ENCODE data around the gene AKAP6. TPM values are rescaled to one million over a fixed set of nuclear protein-coding genes. Genes with fewer than 3 reads are reported as not detected.

The AKAP6 gene
- polyA plus RNA-seq, 3 donors from 2014 or later: not detected

GRCh38 chr14:32413967-32414640 lies 85.0 kb downstream of the AKAP6 start:
- H3K27me3 Mint-ChIP-seq (ENCODE audit: low read depth in 3 of 3): peaks cover 0 to 5% (median 0%) of the 10 kb centered on the region in 3 donors
- no peak for DNase-seq
- H3K27ac Mint-ChIP-seq: no peak overlapping the region
- H3K4me3 Mint-ChIP-seq: no peak overlapping the region
- H3K36me3 Mint-ChIP-seq: no peaks in the 10 kb centered on the region
- H3K9me3 Mint-ChIP-seq: peaks cover 0 to 4% (median 0%) of the 10 kb centered on the region in 6 donors
- no peaks in the 10 kb centered on the region for H3K4me1 Mint-ChIP-seq

DNA sequence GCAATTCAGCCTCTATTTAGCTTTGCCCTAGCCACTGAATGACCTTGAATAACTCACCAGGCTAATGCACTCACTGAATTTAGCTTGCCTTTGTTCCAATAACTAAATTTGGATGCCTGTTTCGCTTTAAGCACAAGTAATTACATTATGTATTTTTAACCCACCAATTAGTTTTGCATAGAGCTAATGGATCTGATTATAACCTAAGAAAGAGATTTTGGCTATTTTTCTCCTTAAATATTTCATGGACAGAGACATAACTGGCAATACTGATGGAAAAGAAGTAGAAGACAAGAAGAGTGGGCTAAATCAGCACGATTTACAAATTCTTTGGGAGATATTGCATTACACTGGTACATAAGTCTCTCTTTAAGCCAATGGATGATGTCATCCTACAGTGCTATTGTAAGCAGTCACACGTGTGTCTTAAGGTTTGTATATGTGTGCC lies 85.7 kb downstream of the AKAP6 start:
- Mint-ChIP-seq H3K4me1 (no peaks in the 10 kb centered on the region), H3K27ac (no peak overlapping the region), H3K4me3 (no peak overlapping the region), H3K27me3 (ENCODE audit: low read depth in 3 of 3) (peaks cover 0 to 5% (median 0%) of the 10 kb centered on the region in 3 donors), H3K9me3 (peaks cover 0 to 4% (median 0%) of the 10 kb centered on the region in 6 donors), H3K36me3 (no peaks in the 10 kb centered on the region)
- no peak for DNase-seq

DNA sequence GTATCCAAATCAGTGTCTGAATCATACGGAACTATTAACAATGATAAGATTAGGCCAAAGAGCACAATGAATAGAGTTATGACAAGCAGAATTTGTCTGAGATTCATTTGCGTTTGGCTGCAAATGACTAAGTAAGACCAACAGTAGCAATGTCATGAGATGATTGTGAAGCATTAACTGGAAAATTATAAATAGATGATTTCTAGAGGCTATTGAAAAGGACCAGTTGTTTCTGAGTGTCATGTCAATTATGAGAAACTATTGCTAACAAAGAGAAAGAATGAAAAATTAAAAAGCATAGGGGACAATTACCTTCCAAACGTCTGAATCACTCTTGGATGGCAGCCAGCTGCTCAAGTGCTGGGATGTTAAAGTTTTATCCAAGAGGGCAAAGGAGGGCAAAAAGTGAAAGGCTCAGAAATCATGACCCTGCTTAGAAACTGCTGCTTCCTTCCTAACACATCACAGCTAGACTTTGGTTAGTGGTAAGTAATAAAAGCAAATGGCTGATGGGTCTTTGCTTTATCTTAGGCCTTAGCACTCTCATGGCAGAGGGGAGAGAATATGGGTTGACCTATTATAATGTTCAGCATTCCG lies 89.0 kb downstream of the AKAP6 start:
- Mint-ChIP-seq H3K27me3 (ENCODE audit: low read depth in 3 of 3) (peaks cover 0 to 5% (median 0%) of the 10 kb centered on the region in 3 donors), H3K4me3 (no peak overlapping the region), H3K9me3 (peaks cover 0 to 4% (median 1%) of the 10 kb centered on the region in 6 donors), H3K36me3 (no peaks in the 10 kb centered on the region), H3K27ac (no peak overlapping the region), H3K4me1 (no peaks in the 10 kb centered on the region)
- DNase-seq: no peak

DNA sequence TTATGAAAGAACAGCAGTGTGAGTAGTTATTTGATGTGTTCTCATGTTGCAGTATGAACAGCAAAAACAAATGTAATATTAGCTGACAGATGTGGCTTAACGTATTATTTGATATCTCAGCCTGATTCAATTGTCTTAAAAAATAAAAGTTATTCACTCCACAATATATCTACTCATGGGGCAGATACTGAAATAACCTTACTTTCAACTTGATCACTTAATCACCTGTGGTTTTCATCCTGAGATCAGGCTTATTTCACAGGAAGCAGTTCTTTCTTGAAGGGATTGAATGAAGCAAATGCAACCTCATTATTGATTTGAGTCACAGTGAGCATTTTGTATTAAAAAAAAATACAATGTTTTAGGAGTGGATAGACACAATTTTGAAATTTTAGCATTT lies 90.3 kb downstream of the AKAP6 start:
- Mint-ChIP-seq H3K9me3 (peaks cover 0 to 6% (median 3%) of the 10 kb centered on the region in 6 donors), H3K4me3 (no peak overlapping the region), H3K4me1 (no peaks in the 10 kb centered on the region), H3K36me3 (no peaks in the 10 kb centered on the region), H3K27ac (no peak overlapping the region), H3K27me3 (ENCODE audit: low read depth in 3 of 3) (peaks cover 0 to 5% (median 0%) of the 10 kb centered on the region in 3 donors)
- DNase-seq: no peak

- no peak for DNase-seq
- peaks cover 0 to 5% (median 0%) of the 10 kb centered on the region in 3 donors for H3K27me3 Mint-ChIP-seq (ENCODE audit: low read depth in 3 of 3)
- H3K4me3 Mint-ChIP-seq: no peak overlapping the region
- H3K27ac Mint-ChIP-seq: no peak overlapping the region
- H3K4me1 Mint-ChIP-seq: no peaks in the 10 kb centered on the region
- H3K9me3 Mint-ChIP-seq: peaks cover 3 to 6% (median 4%) of the 10 kb centered on the region in 6 donors
- no peaks in the 10 kb centered on the region for H3K36me3 Mint-ChIP-seq
Measured at GRCh38 chr14:32421781-32422180, 92.7 kb downstream of the AKAP6 start.

GRCh38 chr14:32422440-32422839 lies 93.3 kb downstream of the AKAP6 start:
- Mint-ChIP-seq H3K4me1 (no peaks in the 10 kb centered on the region), H3K27ac (no peak overlapping the region), H3K27me3 (ENCODE audit: low read depth in 3 of 3) (peaks cover 0 to 2% (median 0%) of the 10 kb centered on the region in 3 donors), H3K36me3 (no peaks in the 10 kb centered on the region), H3K4me3 (no peak overlapping the region), H3K9me3 (peaks cover 3 to 7% (median 4%) of the 10 kb centered on the region in 6 donors)
- no peak for DNase-seq

DNA sequence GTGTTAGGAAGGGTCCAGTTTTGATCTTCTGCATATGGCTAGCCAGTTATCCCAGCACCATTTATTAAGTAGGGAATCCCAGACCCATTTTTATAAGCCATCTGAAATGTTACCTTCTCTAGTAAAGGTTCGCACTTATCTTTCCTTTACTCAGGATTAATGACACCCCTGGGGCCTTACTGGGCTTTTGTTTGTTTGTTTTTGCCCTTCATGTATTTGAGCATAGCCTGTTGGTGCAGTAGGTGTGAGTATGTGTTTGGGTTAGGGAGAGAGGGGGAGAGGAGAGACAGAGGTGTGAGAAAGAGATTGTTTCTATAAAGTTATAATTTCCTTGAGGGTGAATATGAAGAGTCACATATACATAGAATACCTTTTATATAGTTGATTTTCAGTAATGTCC lies 96.9 kb downstream of the AKAP6 start:
- no peaks in the 10 kb centered on the region for H3K4me1 Mint-ChIP-seq
- peaks cover 3 to 7% (median 4%) of the 10 kb centered on the region in 6 donors for H3K9me3 Mint-ChIP-seq
- DNase-seq: no peak
- no peak overlapping the region for H3K27ac Mint-ChIP-seq
- H3K4me3 Mint-ChIP-seq: no peak overlapping the region
- H3K36me3 Mint-ChIP-seq: no peaks in the 10 kb centered on the region
- H3K27me3 Mint-ChIP-seq (ENCODE audit: low read depth in 3 of 3): peaks cover 0 to 2% (median 0%) of the 10 kb centered on the region in 3 donors

DNA sequence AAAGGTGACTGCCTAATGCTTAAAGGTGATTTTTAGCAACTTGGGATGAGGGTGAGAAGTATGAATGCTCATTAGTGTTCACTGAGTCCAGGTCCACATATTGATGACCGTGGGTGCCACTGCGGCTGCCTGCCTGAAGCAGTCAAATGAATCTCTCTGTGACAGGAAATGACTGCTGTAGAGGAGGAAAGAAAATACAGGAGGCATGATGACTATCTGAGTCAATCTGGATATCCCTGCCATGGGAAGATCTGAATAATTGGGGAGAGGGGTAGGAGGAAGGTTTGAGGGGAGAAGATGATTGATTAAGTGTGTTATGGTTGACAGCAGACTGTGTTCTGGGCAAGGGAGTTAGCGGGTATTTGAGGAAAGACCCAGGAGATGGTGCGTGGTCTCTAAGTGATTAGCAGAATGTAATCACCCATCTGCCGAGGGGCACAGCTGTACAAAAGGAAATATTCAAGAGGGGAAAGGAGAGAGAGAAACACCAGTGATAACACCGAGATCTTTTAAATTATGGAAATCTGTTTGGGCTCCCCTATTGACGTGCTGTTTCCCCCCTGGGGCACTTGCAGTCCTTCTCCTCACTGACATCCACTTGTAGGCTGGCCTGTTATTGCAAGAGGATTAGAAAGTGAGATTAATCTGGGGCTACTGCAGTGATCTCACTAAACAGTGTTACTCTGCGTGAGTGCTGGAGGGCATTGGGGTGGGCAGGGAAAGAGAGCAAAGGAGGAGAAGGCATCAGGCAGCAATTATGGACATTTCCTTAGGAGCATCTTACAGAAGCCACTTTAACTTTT lies 97.7 kb downstream of the AKAP6 start:
- Mint-ChIP-seq H3K4me3 (no peak overlapping the region), H3K4me1 (no peaks in the 10 kb centered on the region), H3K27ac (no peak overlapping the region), H3K27me3 (ENCODE audit: low read depth in 3 of 3) (peaks cover 0 to 2% (median 0%) of the 10 kb centered on the region in 3 donors), H3K36me3 (no peaks in the 10 kb centered on the region), H3K9me3 (peaks cover 3 to 7% (median 4%) of the 10 kb centered on the region in 6 donors)
- DNase-seq: no peak

DNA sequence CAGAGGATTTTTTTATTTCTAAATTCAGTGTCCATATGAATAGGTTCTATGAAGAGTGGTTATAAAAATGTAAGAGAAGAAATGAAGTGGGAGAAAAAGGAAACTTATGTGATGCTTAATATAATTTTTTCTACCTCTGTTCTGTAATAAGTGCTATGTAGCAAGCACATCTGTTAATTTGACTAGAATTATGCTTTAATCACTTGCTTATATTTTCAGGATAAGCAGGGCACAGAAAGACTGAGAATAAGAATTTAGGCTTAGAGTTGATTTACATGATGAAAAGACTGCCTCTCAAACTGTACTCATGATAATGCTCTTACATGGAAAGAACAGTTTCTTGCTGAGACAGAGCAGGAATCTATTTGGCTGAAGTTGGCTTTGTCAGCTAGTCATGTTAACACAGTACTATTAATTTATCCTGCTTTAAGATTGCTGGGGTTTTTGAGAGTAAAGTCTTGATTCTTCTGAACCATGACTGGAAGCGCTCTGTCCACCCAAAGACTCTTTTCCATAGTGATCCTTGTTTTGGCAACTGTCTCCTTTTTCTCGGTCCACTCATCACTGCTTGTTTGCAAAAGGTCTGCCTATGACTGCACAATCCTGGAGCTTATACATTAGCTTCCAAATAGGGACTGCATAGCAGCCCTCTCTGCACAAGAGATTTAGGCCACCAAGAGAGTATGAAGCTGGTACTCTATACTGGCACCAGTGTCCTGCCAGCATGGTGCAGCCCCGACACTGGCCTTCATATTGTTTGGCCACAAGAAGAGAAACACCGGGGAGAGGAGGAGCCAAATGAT lies 98.8 kb downstream of the AKAP6 start:
- H3K27me3 Mint-ChIP-seq (ENCODE audit: low read depth in 3 of 3): peaks cover 0 to 2% (median 0%) of the 10 kb centered on the region in 3 donors
- no peak for DNase-seq
- no peaks in the 10 kb centered on the region for H3K36me3 Mint-ChIP-seq
- H3K4me3 Mint-ChIP-seq: no peak overlapping the region
- peaks cover under 1 to 7% (median 3%) of the 10 kb centered on the region in 6 donors for H3K9me3 Mint-ChIP-seq
- H3K27ac Mint-ChIP-seq: no peak overlapping the region
- H3K4me1 Mint-ChIP-seq: no peaks in the 10 kb centered on the region

DNA sequence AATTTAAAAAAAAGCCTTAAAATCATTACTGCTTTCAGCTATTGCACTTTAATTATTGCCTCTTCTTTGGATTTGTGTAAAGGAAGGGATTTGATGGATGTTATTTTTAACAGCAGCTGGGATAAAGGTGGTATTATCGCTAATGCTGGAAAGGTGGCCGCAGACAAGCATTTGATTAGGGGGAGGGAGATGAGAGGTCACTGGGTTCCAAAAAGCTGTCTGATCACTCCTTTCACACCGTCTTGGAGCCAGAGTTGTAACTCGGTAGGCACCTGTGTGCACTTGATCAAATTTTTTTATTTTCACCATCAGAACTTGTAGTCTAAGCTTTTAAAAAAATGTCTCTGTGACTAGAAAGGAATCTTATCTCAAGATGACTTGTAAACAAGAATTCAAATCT lies 99.8 kb downstream of the AKAP6 start:
- Mint-ChIP-seq H3K9me3 (peaks cover 0 to 7% (median 2%) of the 10 kb centered on the region in 6 donors), H3K4me1 (no peaks in the 10 kb centered on the region)

DNA sequence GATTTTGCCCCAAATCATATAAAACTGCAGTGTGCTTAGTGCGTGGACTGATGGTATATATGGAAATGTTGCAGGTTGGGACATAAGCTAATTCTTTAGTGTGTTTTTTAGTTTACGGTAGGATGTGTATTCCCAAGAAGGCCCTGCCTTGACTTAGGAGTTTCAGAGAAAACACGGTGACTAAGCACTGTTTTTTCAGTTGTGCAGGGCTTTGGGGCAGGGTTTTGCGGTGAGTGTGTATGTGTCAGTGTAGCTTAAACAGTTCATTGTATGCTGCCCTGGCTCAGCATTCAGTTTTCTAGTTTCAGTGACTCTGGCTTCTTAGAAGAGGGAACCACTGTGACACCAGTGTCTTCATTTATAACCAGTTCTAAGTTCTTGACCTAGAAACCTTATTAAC lies 101.2 kb downstream of the AKAP6 start:
- peaks cover 0 to 2% (median 0%) of the 10 kb centered on the region in 3 donors for H3K27me3 Mint-ChIP-seq (ENCODE audit: low read depth in 3 of 3)
- DNase-seq: no peak
- H3K36me3 Mint-ChIP-seq: no peaks in the 10 kb centered on the region
- H3K4me3 Mint-ChIP-seq: no peak overlapping the region
- peaks cover 0 to 7% (median under 1%) of the 10 kb centered on the region in 6 donors for H3K9me3 Mint-ChIP-seq
- no peak overlapping the region for H3K27ac Mint-ChIP-seq
- no peaks in the 10 kb centered on the region for H3K4me1 Mint-ChIP-seq

More for the DNA sequence above, 99.8 kb downstream of the AKAP6 start:
- no peak for DNase-seq
- Mint-ChIP-seq H3K4me3 (no peak overlapping the region), H3K27ac (no peak overlapping the region), H3K36me3 (no peaks in the 10 kb centered on the region), H3K27me3 (ENCODE audit: low read depth in 3 of 3) (peaks cover 0 to 2% (median 0%) of the 10 kb centered on the region in 3 donors)

- Mint-ChIP-seq H3K4me3 (no peak overlapping the region), H3K9me3 (peaks cover 0 to 2% (median under 1%) of the 10 kb centered on the region in 6 donors), H3K27ac (no peak overlapping the region), H3K36me3 (no peaks in the 10 kb centered on the region), H3K4me1 (no peaks in the 10 kb centered on the region), H3K27me3 (ENCODE audit: low read depth in 3 of 3) (peaks cover 0 to 2% (median 0%) of the 10 kb centered on the region in 3 donors)
- DNase-seq: no peak
Measured at GRCh38 chr14:32432813-32433538, 103.9 kb downstream of the AKAP6 start.

DNA sequence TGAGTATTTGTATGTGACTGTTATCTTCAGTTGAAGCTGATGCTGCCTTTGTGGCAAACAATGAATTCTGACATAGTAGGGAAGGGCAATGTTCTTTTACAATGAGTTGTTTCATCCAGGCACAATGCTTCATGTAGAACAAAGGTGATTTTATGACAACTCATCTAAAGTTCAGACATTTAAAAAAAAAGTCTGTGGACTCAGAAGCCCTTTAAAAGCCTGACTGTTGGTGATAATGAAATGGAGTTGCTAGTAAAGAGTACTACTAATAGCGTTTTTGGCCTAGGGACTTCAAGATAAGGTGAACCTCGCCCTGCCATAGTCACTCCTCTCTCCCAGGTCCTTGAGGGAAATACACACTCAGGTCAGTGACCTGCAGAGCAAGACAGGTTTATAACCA lies 105.1 kb downstream of the AKAP6 start:
- no peak overlapping the region for H3K4me3 Mint-ChIP-seq
- peaks cover 0 to 4% (median 1%) of the 10 kb centered on the region in 6 donors for H3K9me3 Mint-ChIP-seq
- peaks cover 0 to 8% of the 10 kb centered on the region in 2 donors for H3K4me1 Mint-ChIP-seq
- H3K27ac Mint-ChIP-seq: no peak overlapping the region
- no peaks in the 10 kb centered on the region for H3K36me3 Mint-ChIP-seq
- H3K27me3 Mint-ChIP-seq (ENCODE audit: low read depth in 3 of 3): peaks cover 0 to 2% (median 0%) of the 10 kb centered on the region in 3 donors
- no peak for DNase-seq

Data from immature natural killer cell (primary cell).